Measurements from ENCODE around the gene BMP8B. TPM values are rescaled to one million over a fixed set of nuclear protein-coding genes. Genes with fewer than 3 reads are reported as not detected.
"Not testable (repeated sequence)": the region's sequence is repeated elsewhere in the genome, so short reads cannot be mapped to it uniquely, and the experiment has no call there.

Gene BMP8B
- total RNA-seq, 4 donors from 2014 or later = 0.18 to 0.83 (median 0.55) TPM

DNA sequence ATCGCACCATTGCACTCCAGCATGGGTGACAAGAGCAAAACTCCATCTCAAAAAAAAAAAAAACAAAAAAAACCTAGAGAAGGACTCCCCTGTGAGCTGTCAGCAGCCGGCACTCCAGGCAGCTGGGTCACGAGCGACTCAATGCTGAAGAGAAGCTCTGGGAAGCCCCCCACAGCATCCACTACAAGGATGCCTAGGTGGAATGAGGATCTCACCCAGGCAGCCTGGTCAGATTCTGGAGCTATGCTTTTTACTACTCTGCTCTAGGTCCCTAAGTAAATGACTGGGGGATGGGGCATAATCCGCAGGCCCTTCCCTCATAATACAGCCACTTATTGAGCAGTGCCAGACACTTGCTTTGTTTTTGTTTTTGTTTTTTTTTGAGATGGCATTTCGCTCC lies 6.6 kb downstream of the BMP8B start:
- Histone ChIP-seq H3K4me1 (no peaks in the 10 kb centered on the region), H3K4me3 (no peak overlapping the region), H3K27me3 (peaks cover 0 to 11% (median 0%) of the 10 kb centered on the region in 4 donors), H3K27ac (no peak overlapping the region), H3K9me3 (no peaks in the 10 kb centered on the region), H3K36me3 (no peaks in the 10 kb centered on the region)
- DNase-seq = no peak
- no peak for TF ChIP-seq POLR2A (IDR thresholded peaks at IDR 0.05)
- TF ChIP-seq, protein P1, sequence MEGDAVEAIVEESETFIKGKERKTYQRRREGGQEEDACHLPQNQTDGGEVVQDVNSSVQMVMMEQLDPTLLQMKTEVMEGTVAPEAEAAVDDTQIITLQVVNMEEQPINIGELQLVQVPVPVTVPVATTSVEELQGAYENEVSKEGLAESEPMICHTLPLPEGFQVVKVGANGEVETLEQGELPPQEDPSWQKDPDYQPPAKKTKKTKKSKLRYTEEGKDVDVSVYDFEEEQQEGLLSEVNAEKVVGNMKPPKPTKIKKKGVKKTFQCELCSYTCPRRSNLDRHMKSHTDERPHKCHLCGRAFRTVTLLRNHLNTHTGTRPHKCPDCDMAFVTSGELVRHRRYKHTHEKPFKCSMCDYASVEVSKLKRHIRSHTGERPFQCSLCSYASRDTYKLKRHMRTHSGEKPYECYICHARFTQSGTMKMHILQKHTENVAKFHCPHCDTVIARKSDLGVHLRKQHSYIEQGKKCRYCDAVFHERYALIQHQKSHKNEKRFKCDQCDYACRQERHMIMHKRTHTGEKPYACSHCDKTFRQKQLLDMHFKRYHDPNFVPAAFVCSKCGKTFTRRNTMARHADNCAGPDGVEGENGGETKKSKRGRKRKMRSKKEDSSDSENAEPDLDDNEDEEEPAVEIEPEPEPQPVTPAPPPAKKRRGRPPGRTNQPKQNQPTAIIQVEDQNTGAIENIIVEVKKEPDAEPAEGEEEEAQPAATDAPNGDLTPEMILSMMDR (IDR thresholded peaks at IDR 0.05) = no peak
- intact Hi-C loops (cut with DNase I) = no loop called here
- 92 to 100% methylated on average over 1 to 6 of the region's 6 CpGs for WGBS, 2 donors

DNA sequence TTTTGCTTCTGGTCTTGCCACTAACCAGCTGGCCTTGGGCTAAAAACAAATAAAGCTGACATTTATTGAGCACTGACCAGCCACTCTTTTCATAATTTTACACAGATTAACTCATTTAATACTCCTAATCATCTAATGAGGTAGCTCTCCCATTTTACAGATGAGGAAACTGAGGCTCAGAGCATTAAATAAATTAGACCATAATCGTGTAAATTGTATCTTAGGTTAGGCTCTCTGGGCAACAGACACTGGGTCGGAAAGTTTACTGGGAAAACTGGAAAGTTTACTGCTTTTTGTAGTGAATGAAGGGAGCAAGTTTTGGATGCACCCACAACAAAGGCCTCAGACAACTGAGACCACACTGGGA lies 7.3 kb downstream of the BMP8B start:
- TF ChIP-seq, protein P1 (IDR thresholded peaks at IDR 0.05) = no peak
- TF ChIP-seq POLR2A (IDR thresholded peaks at IDR 0.05) = no peak
- H3K27me3 ChIP-seq = peaks cover 0 to 5% (median 0%) of the 10 kb centered on the region in 4 donors
- DNase-seq = no peak
- no peaks in the 10 kb centered on the region for H3K9me3 ChIP-seq
- no peaks in the 10 kb centered on the region for H3K4me1 ChIP-seq
- H3K36me3 ChIP-seq = no peaks in the 10 kb centered on the region
- intact Hi-C loops (cut with DNase I) = no loop called here
- WGBS, 2 donors = 81 to 88% methylated on average over 2 of the region's 2 CpGs
- no peak overlapping the region for H3K4me3 ChIP-seq
- H3K27ac ChIP-seq = no peak overlapping the region

DNA sequence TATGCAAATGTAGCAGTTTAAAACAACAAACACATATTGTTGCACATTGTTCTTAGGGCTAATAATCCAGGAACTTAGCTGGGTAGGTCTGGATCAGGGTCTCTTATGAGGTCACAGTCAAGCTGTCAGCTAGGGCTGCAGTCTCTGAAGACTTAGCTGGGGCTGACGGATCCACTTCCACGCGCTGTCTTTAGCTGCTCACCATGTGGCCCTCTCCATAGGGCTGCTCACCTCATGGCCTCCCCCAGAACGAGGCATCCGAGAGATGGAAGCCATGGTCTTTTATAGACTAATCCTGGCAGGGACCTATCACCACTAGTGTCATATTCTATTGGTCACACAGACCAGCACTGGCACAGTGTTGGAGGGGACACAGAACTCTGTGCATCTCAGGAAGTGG lies 8.8 kb downstream of the BMP8B start:
- 87 to 100% methylated on average over 3 of the region's 5 CpGs for WGBS, 2 donors
- intact Hi-C loops (cut with DNase I) = no loop called here
- H3K27me3 ChIP-seq = peaks cover 0 to 13% (median 0%) of the 10 kb centered on the region in 4 donors
- H3K4me1 ChIP-seq = no peaks in the 10 kb centered on the region
- no peaks in the 10 kb centered on the region for H3K9me3 ChIP-seq
- no peak overlapping the region for H3K4me3 ChIP-seq
- TF ChIP-seq POLR2A (IDR thresholded peaks at IDR 0.05) = no peak
- TF ChIP-seq, protein P1 (IDR thresholded peaks at IDR 0.05) = no peak
- H3K36me3 ChIP-seq = no peaks in the 10 kb centered on the region
- DNase-seq = no peak
- no peak overlapping the region for H3K27ac ChIP-seq

DNA sequence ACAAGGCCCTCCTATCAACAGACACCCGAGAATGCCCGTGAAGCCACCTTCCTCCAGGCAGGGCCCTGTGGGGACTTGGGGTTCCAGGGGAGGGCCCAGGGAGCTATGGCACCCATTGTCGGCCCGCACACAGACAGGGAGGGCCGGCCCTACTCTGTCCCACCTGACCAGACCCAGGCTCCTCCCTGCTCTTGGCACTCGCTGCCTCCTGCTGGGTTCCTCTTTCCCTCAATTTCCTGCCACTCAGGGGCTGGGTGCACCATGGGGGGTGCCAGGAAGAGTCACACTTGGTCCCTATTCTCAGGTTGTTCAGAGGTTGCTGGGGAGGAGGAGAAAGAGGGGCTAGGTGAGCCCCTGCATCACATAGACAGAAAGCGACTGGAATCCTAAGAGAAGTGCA lies 9.5 kb downstream of the BMP8B start:
- H3K36me3 ChIP-seq = no peaks in the 10 kb centered on the region
- WGBS, 2 donors = 75 to 83% methylated on average over 2 of the region's 7 CpGs
- no peaks in the 10 kb centered on the region for H3K9me3 ChIP-seq
- intact Hi-C loops (cut with DNase I) = no loop called here
- no peak for TF ChIP-seq POLR2A (IDR thresholded peaks at IDR 0.05)
- TF ChIP-seq, protein P1 (IDR thresholded peaks at IDR 0.05) = no peak
- no peak overlapping the region for H3K4me3 ChIP-seq
- no peak for DNase-seq
- H3K4me1 ChIP-seq = no peaks in the 10 kb centered on the region
- peaks cover 0 to 13% (median 0%) of the 10 kb centered on the region in 4 donors for H3K27me3 ChIP-seq
- no peak overlapping the region for H3K27ac ChIP-seq

DNA sequence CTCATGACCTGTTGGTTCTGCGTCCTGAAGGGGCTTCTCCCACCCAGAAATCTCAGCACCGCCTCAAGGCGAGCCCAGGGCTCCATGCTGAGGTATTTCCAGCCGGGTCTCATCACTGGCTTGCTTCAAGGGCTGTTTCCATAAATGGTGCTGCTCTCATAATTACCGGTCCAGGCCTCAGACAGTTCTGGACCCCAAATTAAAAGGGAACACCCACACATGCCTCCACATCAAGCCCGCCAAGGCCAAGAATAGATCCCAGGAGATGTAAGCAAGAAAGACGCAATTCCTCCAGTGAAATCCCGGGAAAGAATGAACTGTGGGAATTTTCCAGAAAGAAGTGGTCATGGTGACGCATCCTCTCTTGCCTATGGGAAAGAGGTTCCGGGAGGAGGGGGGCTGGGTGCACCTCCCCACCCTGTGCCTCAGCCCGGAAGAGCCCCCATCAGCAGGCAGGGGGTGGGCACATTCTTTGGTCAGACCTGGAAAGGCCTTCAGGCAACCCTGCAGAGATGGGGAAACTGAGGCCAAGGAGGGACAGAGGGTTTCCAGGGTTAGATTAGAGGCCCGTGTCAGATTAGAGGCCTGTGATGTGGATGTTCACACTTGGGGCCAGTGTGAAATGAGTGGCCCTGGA lies 10.1 kb downstream of the BMP8B start:
- H3K27me3 ChIP-seq = peaks cover 0 to 13% (median 0%) of the 10 kb centered on the region in 4 donors
- H3K27ac ChIP-seq; H3K4me1 ChIP-seq; H3K4me3 ChIP-seq; intact Hi-C loops (cut with DNase I); H3K36me3 ChIP-seq; DNase-seq; H3K9me3 ChIP-seq: not testable (repeated sequence)
- 76 to 87% methylated on average over 7 of the region's 12 CpGs for WGBS, 2 donors

DNA sequence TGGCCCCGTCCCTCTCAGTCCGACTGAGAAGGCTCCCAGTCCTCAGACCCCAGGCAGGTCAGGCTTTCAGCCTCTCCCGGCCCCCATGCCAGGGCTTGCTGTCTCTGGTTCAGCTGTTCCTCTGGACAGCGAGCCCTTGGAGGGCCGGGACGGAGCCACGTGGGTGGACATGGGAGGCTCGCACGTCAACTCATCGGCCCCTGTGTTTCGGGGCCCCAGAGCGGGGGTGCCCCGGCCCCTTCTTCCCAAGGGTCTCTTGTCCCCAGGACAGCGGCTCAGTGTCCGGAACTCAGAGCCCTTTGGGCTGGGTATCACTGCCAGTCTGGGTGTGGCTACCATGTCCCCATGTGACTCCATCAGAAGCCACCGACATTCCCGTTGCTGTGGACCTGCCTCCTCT lies 10.8 kb downstream of the BMP8B start:
- H3K4me1 ChIP-seq; H3K4me3 ChIP-seq; H3K9me3 ChIP-seq; H3K27ac ChIP-seq; DNase-seq; H3K36me3 ChIP-seq; intact Hi-C loops (cut with DNase I): not testable (repeated sequence)
- H3K27me3 ChIP-seq = peaks cover 0 to 13% (median 0%) of the 10 kb centered on the region in 4 donors
- no CpG with 5 or more reads among the region's 17 CpGs for WGBS, 2 donors
